ENCODE results near the gene ESR1. TPM values are rescaled to one million over a fixed set of nuclear protein-coding genes. Genes with fewer than 3 reads are reported as not detected.
"Not testable (repeated sequence)": the region's sequence is repeated elsewhere in the genome, so short reads cannot be mapped to it uniquely, and the experiment has no call there.

Gene ESR1
- total RNA-seq, 4 donors from 2014 or later: 1.3 to 2.6 (median 2.2) TPM

DNA sequence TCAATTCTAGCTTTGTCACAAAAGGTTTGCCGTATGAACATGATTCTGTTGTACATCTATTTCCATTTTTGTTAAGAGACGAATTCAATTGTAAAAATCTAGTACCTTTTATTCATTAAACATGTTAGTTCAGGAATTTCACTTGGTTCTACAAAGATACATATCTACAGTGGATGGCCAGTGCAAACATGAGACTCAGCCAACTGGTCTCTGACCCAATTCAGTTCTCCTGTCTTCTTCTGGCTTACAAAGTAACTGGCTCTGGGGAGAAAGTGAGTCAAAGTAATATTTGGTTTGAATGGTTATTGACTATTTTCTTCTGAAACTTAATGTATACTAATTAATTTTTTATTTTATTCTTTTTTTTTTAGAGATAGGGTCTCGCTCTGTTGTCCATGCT, 70.0 kb downstream of the ESR1 start:
- TF ChIP-seq POLR2AphosphoS5 (IDR thresholded peaks at IDR 0.05) (no peak), POLR2A (IDR thresholded peaks at IDR 0.05) (no peak), EP300 (IDR thresholded peaks at IDR 0.05) (no peak)
- TF ChIP-seq, protein P1, sequence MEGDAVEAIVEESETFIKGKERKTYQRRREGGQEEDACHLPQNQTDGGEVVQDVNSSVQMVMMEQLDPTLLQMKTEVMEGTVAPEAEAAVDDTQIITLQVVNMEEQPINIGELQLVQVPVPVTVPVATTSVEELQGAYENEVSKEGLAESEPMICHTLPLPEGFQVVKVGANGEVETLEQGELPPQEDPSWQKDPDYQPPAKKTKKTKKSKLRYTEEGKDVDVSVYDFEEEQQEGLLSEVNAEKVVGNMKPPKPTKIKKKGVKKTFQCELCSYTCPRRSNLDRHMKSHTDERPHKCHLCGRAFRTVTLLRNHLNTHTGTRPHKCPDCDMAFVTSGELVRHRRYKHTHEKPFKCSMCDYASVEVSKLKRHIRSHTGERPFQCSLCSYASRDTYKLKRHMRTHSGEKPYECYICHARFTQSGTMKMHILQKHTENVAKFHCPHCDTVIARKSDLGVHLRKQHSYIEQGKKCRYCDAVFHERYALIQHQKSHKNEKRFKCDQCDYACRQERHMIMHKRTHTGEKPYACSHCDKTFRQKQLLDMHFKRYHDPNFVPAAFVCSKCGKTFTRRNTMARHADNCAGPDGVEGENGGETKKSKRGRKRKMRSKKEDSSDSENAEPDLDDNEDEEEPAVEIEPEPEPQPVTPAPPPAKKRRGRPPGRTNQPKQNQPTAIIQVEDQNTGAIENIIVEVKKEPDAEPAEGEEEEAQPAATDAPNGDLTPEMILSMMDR (IDR thresholded peaks at IDR 0.05): no peak
- Histone ChIP-seq H3K27me3 (no peaks in the 10 kb centered on the region), H3K4me1 (peaks cover 3% of the 10 kb centered on the region), H3K9me3 (no peaks in the 10 kb centered on the region), H3K36me3 (no peaks in the 10 kb centered on the region), H3K4me3 (no peak overlapping the region), H3K27ac (no peak overlapping the region)
- WGBS: 87% methylated on average over 3 of the region's 3 CpGs
- no peak for DNase-seq (ENCODE audit: low spot score in 2 of 2)

DNA sequence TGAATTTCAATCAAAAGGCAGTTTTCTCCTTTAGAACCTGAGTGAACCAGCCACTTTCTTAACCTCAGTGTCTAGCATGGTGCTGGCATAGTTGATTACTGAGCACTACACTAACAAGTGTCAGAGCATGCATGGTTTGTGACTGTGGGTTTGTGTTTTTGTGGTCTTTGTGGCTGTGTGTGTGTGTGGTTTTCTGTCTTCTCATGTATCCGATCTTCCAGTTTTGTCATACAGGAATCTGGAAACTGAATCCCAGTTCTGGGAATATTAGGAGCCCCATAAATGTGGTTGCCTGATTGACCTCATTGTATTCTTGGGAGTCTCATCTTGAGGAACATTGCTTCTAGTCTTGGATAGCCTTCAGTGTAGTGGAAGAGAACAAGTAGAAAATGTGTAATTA, 73.7 kb downstream of the ESR1 start:
- no peak overlapping the region for H3K27ac ChIP-seq
- no peak overlapping the region for H3K4me3 ChIP-seq
- DNase-seq (ENCODE audit: low spot score in 2 of 2): no peak
- no peaks in the 10 kb centered on the region for H3K9me3 ChIP-seq
- TF ChIP-seq POLR2AphosphoS5 (IDR thresholded peaks at IDR 0.05) (no peak), POLR2A (IDR thresholded peaks at IDR 0.05) (no peak)
- TF ChIP-seq, protein P1 (IDR thresholded peaks at IDR 0.05): no peak
- H3K27me3 ChIP-seq: no peaks in the 10 kb centered on the region
- H3K4me1 ChIP-seq: peaks cover 3% of the 10 kb centered on the region
- no peaks in the 10 kb centered on the region for H3K36me3 ChIP-seq
- whole genome bisulfite sequencing: 85% methylated on average over 1 of the region's 1 CpG

GRCh38 chr6:151882206-151882605, 74.7 kb downstream of the ESR1 start:
- TF ChIP-seq, protein P1 (IDR thresholded peaks at IDR 0.05): no peak
- TF ChIP-seq EP300 (IDR thresholded peaks at IDR 0.05) (no peak), POLR2A (IDR thresholded peaks at IDR 0.05) (no peak), POLR2AphosphoS5 (IDR thresholded peaks at IDR 0.05) (no peak)
- 90% methylated on average over 5 of the region's 5 CpGs for WGBS
- H3K4me1 ChIP-seq: peaks cover 3% of the 10 kb centered on the region
- no peak for DNase-seq (ENCODE audit: low spot score in 2 of 2)
- no peaks in the 10 kb centered on the region for H3K27me3 ChIP-seq
- H3K36me3 ChIP-seq: no peaks in the 10 kb centered on the region
- H3K4me3 ChIP-seq: no peak overlapping the region
- H3K27ac ChIP-seq: no peak overlapping the region
- no peaks in the 10 kb centered on the region for H3K9me3 ChIP-seq

DNA sequence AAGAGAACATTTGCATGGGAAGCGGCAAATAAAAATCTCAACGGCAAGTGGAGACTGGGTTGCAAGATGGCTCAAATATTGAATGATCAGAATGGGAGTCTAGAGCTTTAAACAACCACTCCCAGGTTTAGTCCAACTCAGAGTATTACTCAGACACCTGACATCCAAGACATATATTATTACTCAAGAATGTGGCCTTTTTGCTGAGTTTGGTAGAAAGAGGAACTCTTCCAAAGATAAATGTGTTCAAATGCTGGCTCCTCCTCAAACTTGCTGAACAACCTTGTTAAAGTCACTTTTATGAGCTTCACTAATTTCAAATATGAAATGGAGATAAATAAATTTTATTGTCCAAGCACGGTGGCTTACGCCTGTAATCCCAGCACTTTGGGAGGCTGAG, 77.8 kb downstream of the ESR1 start:
- Histone ChIP-seq H3K27me3 (no peaks in the 10 kb centered on the region), H3K36me3 (no peaks in the 10 kb centered on the region), H3K9me3 (no peaks in the 10 kb centered on the region), H3K4me3 (no peak overlapping the region), H3K27ac (no peak overlapping the region), H3K4me1 (no peaks in the 10 kb centered on the region)
- 68% methylated on average over 4 of the region's 4 CpGs for WGBS
- DNase-seq (ENCODE audit: low spot score in 2 of 2): no peak
- TF ChIP-seq, protein P1 (IDR thresholded peaks at IDR 0.05): no peak
- no peak for TF ChIP-seq POLR2A (IDR thresholded peaks at IDR 0.05)
- TF ChIP-seq EP300 (IDR thresholded peaks at IDR 0.05): no peak
- TF ChIP-seq POLR2AphosphoS5 (IDR thresholded peaks at IDR 0.05): no peak

GRCh38 chr6:151891524-151891923, 84.0 kb downstream of the ESR1 start:
- Histone ChIP-seq H3K27me3 (no peaks in the 10 kb centered on the region), H3K4me1 (no peaks in the 10 kb centered on the region), H3K9me3 (no peaks in the 10 kb centered on the region), H3K4me3 (no peak overlapping the region), H3K27ac (no peak overlapping the region), H3K36me3 (no peaks in the 10 kb centered on the region)
- no peak for TF ChIP-seq POLR2AphosphoS5 (IDR thresholded peaks at IDR 0.05)
- no peak for TF ChIP-seq EP300 (IDR thresholded peaks at IDR 0.05)
- TF ChIP-seq POLR2A (IDR thresholded peaks at IDR 0.05): no peak
- TF ChIP-seq, protein P1 (IDR thresholded peaks at IDR 0.05): no peak
- no peak for DNase-seq (ENCODE audit: low spot score in 2 of 2)
- 79% methylated on average over 3 of the region's 3 CpGs for WGBS

GRCh38 chr6:151894426-151894825, 86.9 kb downstream of the ESR1 start:
- not testable (repeated sequence) for H3K9me3 ChIP-seq; H3K4me1 ChIP-seq; H3K36me3 ChIP-seq; H3K27me3 ChIP-seq; DNase-seq (ENCODE audit: low spot score in 2 of 2); H3K4me3 ChIP-seq; H3K27ac ChIP-seq
- WGBS: 50% methylated on average over 3 of the region's 3 CpGs

DNA sequence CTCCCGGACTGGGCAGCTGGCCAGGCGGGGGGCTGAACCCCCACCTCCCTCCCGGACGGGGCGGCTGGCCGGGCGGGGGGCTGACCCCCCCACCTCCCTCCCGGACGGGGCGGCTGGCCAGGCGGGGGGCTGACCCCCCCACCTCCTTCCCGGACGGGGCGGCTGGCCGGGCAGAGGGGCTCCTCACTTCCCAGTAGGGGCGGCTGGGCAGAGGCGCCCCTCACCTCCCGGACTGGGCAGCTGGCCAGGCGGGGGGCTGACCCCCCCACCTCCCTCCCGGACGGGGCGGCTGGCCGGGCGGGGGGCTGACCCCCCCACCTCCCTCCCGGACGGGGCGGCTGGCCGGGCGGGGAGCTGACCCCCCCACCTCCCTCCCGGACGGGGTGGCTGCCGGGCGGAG, 91.7 kb downstream of the ESR1 start:
- H3K9me3 ChIP-seq; DNase-seq (ENCODE audit: low spot score in 2 of 2); H3K4me3 ChIP-seq; H3K36me3 ChIP-seq; H3K27me3 ChIP-seq; H3K27ac ChIP-seq; H3K4me1 ChIP-seq: not testable (repeated sequence)
- WGBS: no CpG with 5 or more reads among the region's 33 CpGs

DNA sequence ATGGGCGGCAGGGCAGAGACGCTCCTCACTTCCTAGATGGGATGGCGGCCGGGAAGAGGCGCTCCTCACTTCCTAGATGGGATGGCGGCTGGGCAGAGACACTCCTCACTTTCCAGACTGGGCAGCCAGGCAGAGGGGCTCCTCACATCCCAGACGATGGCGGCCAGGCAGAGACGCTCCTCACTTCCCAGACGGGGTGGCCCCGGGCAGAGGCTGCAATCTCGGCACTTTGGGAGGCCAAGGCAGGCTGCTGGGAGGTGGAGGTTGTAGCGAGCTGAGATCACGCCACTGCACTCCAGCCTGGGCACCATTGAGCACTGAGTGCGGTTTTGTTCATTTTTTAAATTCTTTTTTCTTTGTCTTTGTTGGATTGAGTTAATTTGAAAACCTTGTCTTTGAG, 92.3 kb downstream of the ESR1 start:
- not testable (repeated sequence) for DNase-seq (ENCODE audit: low spot score in 2 of 2); H3K36me3 ChIP-seq; H3K4me3 ChIP-seq; H3K27ac ChIP-seq; H3K9me3 ChIP-seq; H3K27me3 ChIP-seq; H3K4me1 ChIP-seq
- 97% methylated on average over 9 of the region's 15 CpGs for WGBS

Data from suprapubic skin (tissue), 4 donors.